ENCODE results near the gene ARHGEF40.

Gene ARHGEF40

GRCh38 chr14:21032326-21033132 lies 37.6 kb upstream of the ARHGEF40 start:
- no peak overlapping the region for H3K23ac ChIP-seq (ENCODE audit: low read depth, low read length, poor library complexity)
- H2AK5ac ChIP-seq (ENCODE audit: low read depth, low read length) = no peak overlapping the region
- no peak overlapping the region for H2BK5ac ChIP-seq (ENCODE audit: low read length)
- no peaks in the 10 kb centered on the region for H3K36me3 ChIP-seq (replicated peaks in 1 of 2; ENCODE audit: control insufficient read depth in 2 of 2, insufficient read depth in 2 of 2, low read length in 2 of 2)
- no peak overlapping the region for H3K9ac ChIP-seq (ENCODE audit: low read depth, low read length, poor library complexity)
- H3K4me1 ChIP-seq (ENCODE audit: control insufficient read depth in 2 of 2, insufficient read depth in 1 of 2, low read depth in 1 of 2, low read length in 2 of 2) = no peaks in the 10 kb centered on the region
- H2BK120ac ChIP-seq (ENCODE audit: low read depth, low read length) = no peak overlapping the region
- no peaks in the 10 kb centered on the region for H3K9me3 ChIP-seq (replicated peaks in 1 of 2; ENCODE audit: control insufficient read depth in 2 of 2, insufficient read depth in 1 of 2, low read depth in 1 of 2, low read length in 2 of 2)
- peaks cover 0 to 91% (median 0%) of the 10 kb centered on the region in 3 experiments for H3K27me3 ChIP-seq (ENCODE audit: control insufficient read depth in 3 of 3, insufficient read depth in 3 of 3, low read depth in 1 of 3, low read length in 3 of 3)
- H3K18ac ChIP-seq (ENCODE audit: low read length) = no peak overlapping the region
- no peak overlapping the region for H3K4me3 ChIP-seq (ENCODE audit: low read length in 2 of 2)
- H2BK12ac ChIP-seq (ENCODE audit: low read length) = no peak overlapping the region
- no CpG with 5 or more reads among the region's 5 CpGs for WGBS, 2 donors (ENCODE audit: extremely low coverage in 2 of 2, insufficient read length in 2 of 2, insufficient replicate concordance in 1 of 2)
- no peak overlapping the region for H2BK15ac ChIP-seq (ENCODE audit: low read length)
- H4K8ac ChIP-seq (ENCODE audit: low read depth, low read length) = no peak overlapping the region
- H3K4me2 ChIP-seq (ENCODE audit: insufficient read depth, low read length, poor library complexity, severe bottlenecking) = no peak overlapping the region
- no peak overlapping the region for H3K4ac ChIP-seq (ENCODE audit: low read length)
- no peak for DNase-seq (ENCODE audit: low spot score)
- H3K14ac ChIP-seq (ENCODE audit: low read length) = no peak overlapping the region
- no peaks in the 10 kb centered on the region for H3K79me1 ChIP-seq (ENCODE audit: low read depth, low read length)
- H2AFZ ChIP-seq (ENCODE audit: low read length) = no peak overlapping the region
- no peak overlapping the region for H3K27ac ChIP-seq (replicated peaks; ENCODE audit: low read length)
- no peak overlapping the region for H4K91ac ChIP-seq (ENCODE audit: low read depth, low read length, poor library complexity)

GRCh38 chr14:21033133-21033698 lies 36.9 kb upstream of the ARHGEF40 start:
- H3K4me3 ChIP-seq (ENCODE audit: low read length in 2 of 2) = no peak overlapping the region
- H3K27me3 ChIP-seq (ENCODE audit: control insufficient read depth in 3 of 3, insufficient read depth in 3 of 3, low read depth in 1 of 3, low read length in 3 of 3) = peaks cover 0 to 89% (median 0%) of the 10 kb centered on the region in 3 experiments
- no peak overlapping the region for H2AFZ ChIP-seq (ENCODE audit: low read length)
- H2BK12ac ChIP-seq (ENCODE audit: low read length) = no peak overlapping the region
- H4K8ac ChIP-seq (ENCODE audit: low read depth, low read length) = no peak overlapping the region
- no peak overlapping the region for H3K18ac ChIP-seq (ENCODE audit: low read length)
- no peak overlapping the region for H2AK5ac ChIP-seq (ENCODE audit: low read depth, low read length)
- H3K14ac ChIP-seq (ENCODE audit: low read length) = no peak overlapping the region
- H3K79me1 ChIP-seq (ENCODE audit: low read depth, low read length) = no peaks in the 10 kb centered on the region
- no peak overlapping the region for H3K27ac ChIP-seq (replicated peaks; ENCODE audit: low read length)
- H3K23ac ChIP-seq (ENCODE audit: low read depth, low read length, poor library complexity) = no peak overlapping the region
- H3K4me2 ChIP-seq (ENCODE audit: insufficient read depth, low read length, poor library complexity, severe bottlenecking) = no peak overlapping the region
- no peak overlapping the region for H4K91ac ChIP-seq (ENCODE audit: low read depth, low read length, poor library complexity)
- H2BK5ac ChIP-seq (ENCODE audit: low read length) = no peak overlapping the region
- no CpG with 5 or more reads among the region's 4 CpGs for WGBS, 2 donors (ENCODE audit: extremely low coverage in 2 of 2, insufficient read length in 2 of 2, insufficient replicate concordance in 1 of 2)
- no peaks in the 10 kb centered on the region for H3K4me1 ChIP-seq (ENCODE audit: control insufficient read depth in 2 of 2, insufficient read depth in 1 of 2, low read depth in 1 of 2, low read length in 2 of 2)
- no peak overlapping the region for H3K9ac ChIP-seq (ENCODE audit: low read depth, low read length, poor library complexity)
- no peak overlapping the region for H3K4ac ChIP-seq (ENCODE audit: low read length)
- no peak for DNase-seq (ENCODE audit: low spot score)
- no peak overlapping the region for H2BK120ac ChIP-seq (ENCODE audit: low read depth, low read length)
- no peak overlapping the region for H2BK15ac ChIP-seq (ENCODE audit: low read length)
- H3K36me3 ChIP-seq (replicated peaks in 1 of 2; ENCODE audit: control insufficient read depth in 2 of 2, insufficient read depth in 2 of 2, low read length in 2 of 2) = no peaks in the 10 kb centered on the region
- no peaks in the 10 kb centered on the region for H3K9me3 ChIP-seq (replicated peaks in 1 of 2; ENCODE audit: control insufficient read depth in 2 of 2, insufficient read depth in 1 of 2, low read depth in 1 of 2, low read length in 2 of 2)

GRCh38 chr14:21034707-21035106 lies 35.4 kb upstream of the ARHGEF40 start, which contains the start of gene RNASE13:
Gene RNASE13, minus strand, starts transcription at chr14:21034807. Its CDS starts 519 bp downstream, at chr14:21034288.
- peaks cover 0 to 76% (median 0%) of the 10 kb centered on the region in 3 experiments for H3K27me3 ChIP-seq (ENCODE audit: control insufficient read depth in 3 of 3, insufficient read depth in 3 of 3, low read depth in 1 of 3, low read length in 3 of 3)
- H4K91ac ChIP-seq (ENCODE audit: low read depth, low read length, poor library complexity) = no peak within 1 kb of the TSS
- H3K23ac ChIP-seq (ENCODE audit: low read depth, low read length, poor library complexity) = no peak within 1 kb of the TSS
- H3K79me1 ChIP-seq (ENCODE audit: low read depth, low read length) = no peaks in the 10 kb centered on the region
- no peak within 1 kb of the TSS for H2BK5ac ChIP-seq (ENCODE audit: low read length)
- H3K9ac ChIP-seq (ENCODE audit: low read depth, low read length, poor library complexity) = no peak within 1 kb of the TSS
- no peak within 1 kb of the TSS for H3K18ac ChIP-seq (ENCODE audit: low read length)
- H3K4me3 ChIP-seq (ENCODE audit: low read length in 2 of 2) = no peak within 1 kb of the TSS
- H3K36me3 ChIP-seq (replicated peaks in 1 of 2; ENCODE audit: control insufficient read depth in 2 of 2, insufficient read depth in 2 of 2, low read length in 2 of 2) = no peaks in the 10 kb centered on the region
- H2AFZ ChIP-seq (ENCODE audit: low read length) = no peak within 1 kb of the TSS
- peaks cover 1 to 2% of the 10 kb centered on the region in 2 donors for H3K4me1 ChIP-seq (ENCODE audit: control insufficient read depth in 2 of 2, insufficient read depth in 1 of 2, low read depth in 1 of 2, low read length in 2 of 2)
- no peak for DNase-seq (ENCODE audit: low spot score)
- no peak within 1 kb of the TSS for H2BK15ac ChIP-seq (ENCODE audit: low read length)
- H3K14ac ChIP-seq (ENCODE audit: low read length) = no peak within 1 kb of the TSS
- no peaks in the 10 kb centered on the region for H3K9me3 ChIP-seq (replicated peaks in 1 of 2; ENCODE audit: control insufficient read depth in 2 of 2, insufficient read depth in 1 of 2, low read depth in 1 of 2, low read length in 2 of 2)
- H3K27ac ChIP-seq (replicated peaks; ENCODE audit: low read length) = no peak within 1 kb of the TSS
- no peak within 1 kb of the TSS for H3K4me2 ChIP-seq (ENCODE audit: insufficient read depth, low read length, poor library complexity, severe bottlenecking)
- H2AK5ac ChIP-seq (ENCODE audit: low read depth, low read length) = no peak within 1 kb of the TSS
- no peak within 1 kb of the TSS for H2BK12ac ChIP-seq (ENCODE audit: low read length)
- H3K4ac ChIP-seq (ENCODE audit: low read length) = no peak within 1 kb of the TSS
- no CpG with 5 or more reads among the region's 5 CpGs for WGBS, 2 donors (ENCODE audit: extremely low coverage in 2 of 2, insufficient read length in 2 of 2, insufficient replicate concordance in 1 of 2)
- no peak within 1 kb of the TSS for H4K8ac ChIP-seq (ENCODE audit: low read depth, low read length)
- no peak within 1 kb of the TSS for H2BK120ac ChIP-seq (ENCODE audit: low read depth, low read length)

GRCh38 chr14:21036751-21037150 lies 33.4 kb upstream of the ARHGEF40 start:
- H3K36me3 ChIP-seq (replicated peaks in 1 of 2; ENCODE audit: control insufficient read depth in 2 of 2, insufficient read depth in 2 of 2, low read length in 2 of 2) = no peaks in the 10 kb centered on the region
- no peak overlapping the region for H3K9ac ChIP-seq (ENCODE audit: low read depth, low read length, poor library complexity)
- H3K4me3 ChIP-seq (ENCODE audit: low read length in 2 of 2) = no peak overlapping the region
- no peak overlapping the region for H3K27ac ChIP-seq (replicated peaks; ENCODE audit: low read length)
- H2BK12ac ChIP-seq (ENCODE audit: low read length) = no peak overlapping the region
- no peak overlapping the region for H2BK5ac ChIP-seq (ENCODE audit: low read length)
- no peak overlapping the region for H2AFZ ChIP-seq (ENCODE audit: low read length)
- no peak overlapping the region for H2AK5ac ChIP-seq (ENCODE audit: low read depth, low read length)
- no peaks in the 10 kb centered on the region for H3K79me1 ChIP-seq (ENCODE audit: low read depth, low read length)
- DNase-seq (ENCODE audit: low spot score) = no peak
- peaks cover 0 to 56% (median 0%) of the 10 kb centered on the region in 3 experiments for H3K27me3 ChIP-seq (ENCODE audit: control insufficient read depth in 3 of 3, insufficient read depth in 3 of 3, low read depth in 1 of 3, low read length in 3 of 3)
- H3K14ac ChIP-seq (ENCODE audit: low read length) = no peak overlapping the region
- no CpG with 5 or more reads among the region's 7 CpGs for WGBS, 2 donors (ENCODE audit: extremely low coverage in 2 of 2, insufficient read length in 2 of 2, insufficient replicate concordance in 1 of 2)
- no peak overlapping the region for H3K4me2 ChIP-seq (ENCODE audit: insufficient read depth, low read length, poor library complexity, severe bottlenecking)
- H2BK15ac ChIP-seq (ENCODE audit: low read length) = no peak overlapping the region
- no peak overlapping the region for H4K91ac ChIP-seq (ENCODE audit: low read depth, low read length, poor library complexity)
- no peaks in the 10 kb centered on the region for H3K9me3 ChIP-seq (replicated peaks in 1 of 2; ENCODE audit: control insufficient read depth in 2 of 2, insufficient read depth in 1 of 2, low read depth in 1 of 2, low read length in 2 of 2)
- H3K4ac ChIP-seq (ENCODE audit: low read length) = no peak overlapping the region
- H3K23ac ChIP-seq (ENCODE audit: low read depth, low read length, poor library complexity) = no peak overlapping the region
- H4K8ac ChIP-seq (ENCODE audit: low read depth, low read length) = no peak overlapping the region
- no peak overlapping the region for H2BK120ac ChIP-seq (ENCODE audit: low read depth, low read length)
- H3K4me1 ChIP-seq (ENCODE audit: control insufficient read depth in 2 of 2, insufficient read depth in 1 of 2, low read depth in 1 of 2, low read length in 2 of 2) = peaks cover 1 to 2% of the 10 kb centered on the region in 2 donors
- H3K18ac ChIP-seq (ENCODE audit: low read length) = no peak overlapping the region

All from neuronal stem cell (in vitro differentiated cells).